Thoracic aorta (tissue), 2 donors: ENCODE measurements around the gene PDHA1. TPM values are rescaled to one million over a fixed set of nuclear protein-coding genes. Genes with fewer than 3 reads are reported as not detected.
A peak's percentile ranks its signal among the peaks of the same experiment; 100 is the strongest.

Source experiments
- ATAC-seq: fragments of 150-250 bp; one replicate; pipeline ENCODE4 v1.8.0; 2017; ENCODE audit warnings: low read depth; ENCODE audit not compliant: insufficient number of reproducible peaks, low FRiP score
- DNase-seq: peaks from one replicate; pipeline ENCODE4 v3.0.0-alpha.2; 2020; ENCODE audit warnings: low spot score
- H3K27ac ChIP-seq, 2 donors: fragments of 200-600 bp; sonication (generic); 1 replicate in 1 of 2; 2 replicates in 1 of 2; pipeline ENCODE4 v1.5.1; 2016; ENCODE audit warnings: mild to moderate bottlenecking in 2 of 2, moderate library complexity in 2 of 2
- H3K27me3 ChIP-seq: fragments of 200-600 bp; sonication (generic); replicated peaks from 2 replicates; pipeline ENCODE4 v1.6.0; 2016; ENCODE audit warnings: mild to moderate bottlenecking; ENCODE audit not compliant: insufficient read depth
- H3K36me3 ChIP-seq: fragments of 200-600 bp; sonication (generic); one replicate; pipeline ENCODE4 v1.5.1; 2016
- H3K4me1 ChIP-seq, 2 donors: fragments of 200-600 bp; sonication (generic); 1 replicate in 1 of 2; 2 replicates in 1 of 2; pipeline versions ENCODE4 v1.5.1 to v1.6.0; 2016; ENCODE audit warnings: low read depth in 2 of 2, mild to moderate bottlenecking in 1 of 2; ENCODE audit not compliant: control insufficient read depth in 1 of 2
- H3K4me3 ChIP-seq: fragments of 200-600 bp; sonication (generic); 2 replicates; pipeline ENCODE4 v1.5.1; 2016; ENCODE audit warnings: mild to moderate bottlenecking
- H3K9me3 ChIP-seq: fragments of 200-600 bp; sonication (generic); 2 replicates; pipeline ENCODE4 v1.5.1; 2016
- total RNA-seq, 2 donors: library from RNA; depleted of rRNA; stranded (reverse); fragments of >200 nt; gene quantifications; one replicate each; pipeline versions ENCODE4 v1.1.0 to v1.2.3, GENCODE V29; 2016
- TF ChIP-seq, protein P1 (sequence below): fragments of 200-600 bp; sonication (generic); IDR thresholded peaks from one replicate; pipeline ENCODE4 v1.5.1; 2019; ENCODE audit warnings: antibody characterized with exemption

Gene PDHA1
- total RNA-seq, 2 donors from 2014 or later, result 47.8 to 102 TPM

- ATAC-seq, result no peak
- no peak overlapping the region for H3K4me3 ChIP-seq
- no peaks in the 10 kb centered on the region for H3K9me3 ChIP-seq
- no peaks in the 10 kb centered on the region for H3K27me3 ChIP-seq
- DNase-seq, result no peak
- no peak overlapping the region for H3K27ac ChIP-seq
- TF ChIP-seq, protein P1, sequence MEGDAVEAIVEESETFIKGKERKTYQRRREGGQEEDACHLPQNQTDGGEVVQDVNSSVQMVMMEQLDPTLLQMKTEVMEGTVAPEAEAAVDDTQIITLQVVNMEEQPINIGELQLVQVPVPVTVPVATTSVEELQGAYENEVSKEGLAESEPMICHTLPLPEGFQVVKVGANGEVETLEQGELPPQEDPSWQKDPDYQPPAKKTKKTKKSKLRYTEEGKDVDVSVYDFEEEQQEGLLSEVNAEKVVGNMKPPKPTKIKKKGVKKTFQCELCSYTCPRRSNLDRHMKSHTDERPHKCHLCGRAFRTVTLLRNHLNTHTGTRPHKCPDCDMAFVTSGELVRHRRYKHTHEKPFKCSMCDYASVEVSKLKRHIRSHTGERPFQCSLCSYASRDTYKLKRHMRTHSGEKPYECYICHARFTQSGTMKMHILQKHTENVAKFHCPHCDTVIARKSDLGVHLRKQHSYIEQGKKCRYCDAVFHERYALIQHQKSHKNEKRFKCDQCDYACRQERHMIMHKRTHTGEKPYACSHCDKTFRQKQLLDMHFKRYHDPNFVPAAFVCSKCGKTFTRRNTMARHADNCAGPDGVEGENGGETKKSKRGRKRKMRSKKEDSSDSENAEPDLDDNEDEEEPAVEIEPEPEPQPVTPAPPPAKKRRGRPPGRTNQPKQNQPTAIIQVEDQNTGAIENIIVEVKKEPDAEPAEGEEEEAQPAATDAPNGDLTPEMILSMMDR, result no peak
- H3K36me3 ChIP-seq, result peaks cover 6% of the 10 kb centered on the region
- H3K4me1 ChIP-seq, result no peaks in the 10 kb centered on the region
Observed at GRCh38 chrX:19361701-19362100, 18.0 kb downstream of the PDHA1 start.

GRCh38 chrX:19368576-19368975 is 24.8 kb downstream of the PDHA1 start:
- Histone ChIP-seq H3K4me1 (no peaks in the 10 kb centered on the region), H3K27me3 (no peaks in the 10 kb centered on the region), H3K9me3 (no peaks in the 10 kb centered on the region), H3K4me3 (no peak overlapping the region), H3K27ac (no peak overlapping the region), H3K36me3 (no peaks in the 10 kb centered on the region)
- TF ChIP-seq, protein P1, result no peak
- DNase-seq, result no peak
- ATAC-seq, result no peak

GRCh38 chrX:19370061-19370460 is 26.3 kb downstream of the PDHA1 start:
- Histone ChIP-seq H3K27ac (no peak overlapping the region), H3K9me3 (no peaks in the 10 kb centered on the region), H3K4me3 (no peak overlapping the region), H3K4me1 (no peaks in the 10 kb centered on the region), H3K27me3 (no peaks in the 10 kb centered on the region), H3K36me3 (no peaks in the 10 kb centered on the region)
- DNase-seq (no peak), ATAC-seq (no peak)
- TF ChIP-seq, protein P1, result no peak

- no peak overlapping the region for H3K27ac ChIP-seq
- DNase-seq (no peak), ATAC-seq (no peak)
- no peaks in the 10 kb centered on the region for H3K9me3 ChIP-seq
- H3K27me3 ChIP-seq, result no peaks in the 10 kb centered on the region
- H3K4me1 ChIP-seq, result no peaks in the 10 kb centered on the region
- H3K4me3 ChIP-seq, result peak overlapping the region; percentile 73
- TF ChIP-seq, protein P1, result peak; percentile 48
- no peaks in the 10 kb centered on the region for H3K36me3 ChIP-seq
Observed at GRCh38 chrX:19372170-19372546, 28.4 kb downstream of the PDHA1 start.

DNA sequence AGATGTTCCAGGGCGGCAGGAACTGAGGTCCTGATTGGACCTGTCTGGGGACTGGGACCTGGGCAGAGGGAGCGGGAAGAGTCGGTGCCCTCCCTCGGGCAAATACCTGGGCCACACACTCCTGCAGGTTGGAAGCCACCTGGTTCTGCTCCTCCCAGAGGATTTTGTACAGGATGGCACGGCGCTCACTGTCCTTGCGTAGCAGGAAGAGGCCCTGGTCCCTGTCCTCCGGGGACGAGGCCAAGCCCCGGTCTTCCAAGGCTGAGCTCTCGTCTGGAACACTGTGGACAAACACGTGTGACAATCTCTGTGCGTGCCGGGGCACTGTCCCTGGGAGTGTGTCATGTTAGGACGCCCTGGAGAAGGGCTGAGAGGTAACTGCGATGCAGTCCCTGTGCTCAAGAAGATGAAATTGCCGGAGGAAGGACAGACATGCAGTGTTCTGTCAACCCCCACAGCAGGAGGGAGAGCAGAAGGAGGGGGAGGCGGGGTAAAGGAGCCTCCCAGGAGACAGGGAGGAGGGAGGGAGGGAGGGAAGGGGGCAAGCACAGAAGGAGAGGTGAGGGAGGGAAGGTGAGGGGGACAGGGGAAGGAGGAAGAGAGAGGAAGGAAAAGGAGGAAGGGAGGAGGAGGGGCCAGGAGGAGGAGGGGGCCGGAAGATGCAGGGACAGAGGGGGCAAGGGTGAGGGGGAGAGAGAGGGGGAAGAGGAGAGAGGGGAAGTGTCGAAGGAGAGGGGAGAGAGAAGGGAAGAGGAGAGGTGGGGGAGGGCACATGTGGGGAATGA is 29.0 kb downstream of the PDHA1 start:
- Histone ChIP-seq H3K27me3 (no peaks in the 10 kb centered on the region), H3K27ac (no peak overlapping the region), H3K4me1 (no peaks in the 10 kb centered on the region), H3K4me3 (peak overlapping the region; percentile 73), H3K36me3 (no peaks in the 10 kb centered on the region), H3K9me3 (no peaks in the 10 kb centered on the region)
- DNase-seq (no peak), ATAC-seq (no peak)
- TF ChIP-seq, protein P1, result no peak
